Cardiac septum (tissue), 1 donor: Measurements from ENCODE around the gene NUP93. TPM values are rescaled to one million over a fixed set of nuclear protein-coding genes. Genes with fewer than 3 reads are reported as not detected.

Experiments
- DNase-seq: peaks from one replicate; pipeline ENCODE4 v3.0.0-alpha.2; 2020; ENCODE audit warnings: low spot score
- intact Hi-C: fragments of 100-400 bp; cut with DNase I; formaldehyde crosslinking; loops from one replicate; pipeline ENCODE4 v1.14.0; 2022
- long read RNA-seq: library from polyadenylated mRNA; unstranded; transcript quantifications from one replicate; pipeline ENCODE4 v2.0.0, GENCODE V29; 2021
- total RNA-seq: library from RNA; stranded (reverse); fragmentation: NEBNext Ultra II Directional; extraction: Animal tissue kit (Norgen Biotek cat#: 25700); gene quantifications from one replicate; pipeline ENCODE4 v1.2.1, GENCODE V29; 2021
- donor health status: DM: no; HTN: no; CAD: no.

NUP93 gene
- 33.4 TPM for total RNA-seq
- long read RNA-seq, transcript NUP93-201 (22 exons, 2,741 nt): major isoform, 34 of 50 reads
- long read RNA-seq, partial matches to known transcripts: 11 of 50 reads
- long read RNA-seq, other reads (novel, unspliced or antisense): 4 of 50 reads

DNA sequence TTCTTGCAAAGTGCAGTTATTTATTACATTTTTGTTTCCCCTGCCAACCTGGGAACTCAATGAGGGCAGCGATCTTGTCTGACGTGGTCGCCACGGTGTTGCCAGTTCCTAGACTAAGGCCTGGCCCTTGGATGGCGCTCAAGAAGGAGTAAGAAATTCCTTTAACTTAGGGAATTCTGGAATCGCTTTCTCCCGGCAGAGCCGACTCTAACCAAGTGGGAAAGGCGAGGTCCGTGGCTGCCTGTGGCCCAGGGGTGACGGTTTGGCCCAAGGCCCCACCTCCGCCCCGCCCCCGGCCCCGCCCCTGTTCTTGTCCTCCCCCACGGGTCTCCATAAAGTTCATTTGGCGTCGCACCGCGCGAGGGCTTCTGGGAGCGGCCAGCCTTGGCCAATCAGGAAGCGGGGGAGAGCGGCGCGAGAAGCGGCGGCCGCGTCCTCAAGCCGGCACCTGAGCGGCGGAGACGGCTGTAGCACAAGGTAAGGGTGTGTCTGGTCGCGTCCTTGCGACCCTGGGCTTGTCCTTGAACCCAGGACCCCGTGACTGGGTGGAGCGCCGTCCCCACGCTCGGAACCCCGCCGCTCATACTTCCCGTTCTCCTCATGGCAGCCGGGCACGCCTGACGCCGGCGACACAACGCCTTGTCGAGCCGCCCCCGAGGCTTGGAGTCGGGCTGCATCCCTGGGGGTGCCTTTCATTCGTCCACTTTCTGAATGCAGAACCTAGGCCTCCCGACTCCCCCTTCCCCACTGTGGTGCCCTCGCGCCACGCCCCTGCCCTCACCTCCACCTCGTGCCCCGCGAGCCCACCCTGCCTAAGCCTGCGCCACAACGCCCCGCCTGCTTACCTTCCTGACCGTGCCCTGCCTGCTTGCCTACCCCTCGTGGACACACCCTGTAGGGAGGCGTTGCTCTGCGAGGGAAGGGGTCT, at the start of gene NUP93:
TSS of gene NUP93 (plus strand) at position 395 of the 928 bp plus-strand sequence. CDS start 18,119 bp downstream, outside the sequence.
- peak; percentile 96 for DNase-seq
- intact Hi-C loops: no loop called here

DNA sequence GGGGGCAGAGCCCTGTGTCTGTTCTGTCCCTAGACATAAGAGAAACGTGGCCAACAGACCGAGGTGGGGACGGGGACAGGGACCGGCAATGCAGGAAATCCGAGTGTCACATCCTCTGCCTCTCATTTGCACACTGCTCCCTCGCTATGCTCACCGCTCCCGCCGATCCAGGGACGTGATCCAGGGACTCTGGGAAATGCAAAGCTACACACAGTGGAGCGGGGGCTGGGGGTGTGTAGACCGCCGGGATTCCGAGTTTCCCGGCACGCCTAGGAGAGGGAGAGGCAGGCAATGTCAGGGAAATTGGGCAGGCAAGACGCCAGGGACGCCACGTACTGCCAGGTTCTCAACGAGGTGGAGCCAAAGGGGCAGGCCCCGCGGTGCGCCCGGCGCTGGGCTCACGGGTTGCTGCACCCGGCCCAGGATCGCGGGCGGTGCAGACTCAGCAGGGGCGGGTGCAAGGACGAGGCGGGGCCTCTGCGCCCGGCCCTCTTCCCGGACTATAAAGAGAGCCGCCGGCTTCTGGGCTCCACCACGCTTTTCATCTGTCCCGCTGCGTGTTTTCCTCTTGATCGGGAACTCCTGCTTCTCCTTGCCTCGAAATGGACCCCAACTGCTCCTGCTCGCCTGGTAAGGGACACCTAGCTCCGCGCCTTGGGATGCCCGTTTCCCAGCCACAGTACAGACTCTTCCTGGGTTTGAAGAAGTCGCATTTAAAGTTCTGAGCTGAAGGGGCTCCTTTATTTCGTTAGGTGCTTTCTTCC, 47.8 kb upstream of the NUP93 start, which contains the start of gene MT1X:
TSS of gene MT1X (plus strand) at position 532 of the 764 bp plus-strand sequence. CDS start at position 603, 71 bp downstream.
- peak; percentile 95 for DNase-seq
- intact Hi-C loops: loop anchor here (2.0 kb wide), 1 partner anchor 73 kb away; the partner anchor contains the start of gene MT2A

DNA sequence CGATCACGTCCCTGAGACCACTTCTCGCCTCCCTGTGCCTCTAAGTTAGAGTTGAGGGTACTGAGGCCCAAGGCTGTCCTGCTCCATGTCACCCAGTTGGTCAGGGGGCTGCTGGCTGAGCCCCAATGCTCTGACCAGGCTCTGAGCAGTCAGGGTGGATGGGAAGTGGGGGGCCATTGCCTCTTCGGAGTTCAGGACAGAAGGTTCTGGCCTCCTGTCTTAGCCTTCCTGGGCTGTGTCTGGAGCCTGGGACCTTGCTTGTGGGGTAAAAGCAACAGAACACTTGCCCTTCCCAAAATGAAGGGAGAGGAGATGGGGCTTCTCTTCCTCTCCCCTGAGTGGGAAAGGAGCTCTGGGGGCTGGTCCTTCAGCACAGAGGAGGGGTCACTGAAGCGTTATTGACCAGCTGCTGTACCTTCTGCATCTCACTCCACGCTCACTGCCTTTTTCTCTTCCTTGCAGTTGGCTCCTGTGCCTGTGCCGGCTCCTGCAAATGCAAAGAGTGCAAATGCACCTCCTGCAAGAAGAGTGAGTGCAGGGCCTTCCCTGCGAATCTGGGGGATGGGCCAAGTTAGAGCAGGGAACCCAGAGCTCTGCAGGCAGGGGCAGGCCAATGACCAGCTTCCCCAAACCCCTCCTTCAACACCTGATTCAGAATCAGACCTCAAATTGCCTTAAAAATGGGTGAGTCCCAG, 47.1 kb upstream of the NUP93 start:
- DNase-seq: no peak
- intact Hi-C loops: loop anchor here (2.0 kb wide), 1 partner anchor 74 kb away; the partner anchor contains the start of gene MT2A

DNA sequence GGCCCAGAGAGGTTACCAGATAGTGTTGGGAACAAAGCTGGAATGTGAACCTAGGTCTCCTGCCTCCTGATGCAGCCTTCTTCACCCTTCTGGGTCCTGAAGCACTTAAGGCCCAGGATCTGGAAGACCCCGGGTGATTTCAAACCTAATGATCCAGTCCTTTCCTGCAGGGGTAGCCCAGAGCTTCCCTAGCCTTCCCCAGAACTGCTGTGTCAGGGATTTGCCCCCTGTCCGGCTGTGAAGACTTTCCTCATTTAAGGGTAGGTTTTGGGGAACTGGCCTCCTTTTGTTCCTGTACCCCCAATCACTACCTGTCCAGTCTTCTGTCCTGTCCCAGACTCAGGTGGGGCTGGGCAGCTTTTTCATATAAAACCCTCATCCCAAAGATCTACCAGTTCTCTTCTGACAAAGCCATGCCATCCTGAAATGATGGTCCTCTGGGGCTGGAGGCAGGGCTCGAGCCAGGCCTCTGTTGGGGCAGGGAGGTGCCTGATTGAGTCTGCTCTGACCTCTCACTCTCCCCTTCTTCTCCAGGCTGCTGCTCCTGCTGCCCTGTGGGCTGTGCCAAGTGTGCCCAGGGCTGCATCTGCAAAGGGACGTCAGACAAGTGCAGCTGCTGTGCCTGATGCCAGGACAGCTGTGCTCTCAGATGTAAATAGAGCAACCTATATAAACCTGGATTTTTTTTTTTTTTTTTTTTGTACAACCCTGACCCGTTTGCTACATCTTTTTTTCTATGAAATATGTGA, 46.3 kb upstream of the NUP93 start:
- no peak for DNase-seq
- intact Hi-C loops: loop anchor here (2.0 kb wide), 1 partner anchor 75 kb away; the partner anchor contains the start of gene MT2A

DNA sequence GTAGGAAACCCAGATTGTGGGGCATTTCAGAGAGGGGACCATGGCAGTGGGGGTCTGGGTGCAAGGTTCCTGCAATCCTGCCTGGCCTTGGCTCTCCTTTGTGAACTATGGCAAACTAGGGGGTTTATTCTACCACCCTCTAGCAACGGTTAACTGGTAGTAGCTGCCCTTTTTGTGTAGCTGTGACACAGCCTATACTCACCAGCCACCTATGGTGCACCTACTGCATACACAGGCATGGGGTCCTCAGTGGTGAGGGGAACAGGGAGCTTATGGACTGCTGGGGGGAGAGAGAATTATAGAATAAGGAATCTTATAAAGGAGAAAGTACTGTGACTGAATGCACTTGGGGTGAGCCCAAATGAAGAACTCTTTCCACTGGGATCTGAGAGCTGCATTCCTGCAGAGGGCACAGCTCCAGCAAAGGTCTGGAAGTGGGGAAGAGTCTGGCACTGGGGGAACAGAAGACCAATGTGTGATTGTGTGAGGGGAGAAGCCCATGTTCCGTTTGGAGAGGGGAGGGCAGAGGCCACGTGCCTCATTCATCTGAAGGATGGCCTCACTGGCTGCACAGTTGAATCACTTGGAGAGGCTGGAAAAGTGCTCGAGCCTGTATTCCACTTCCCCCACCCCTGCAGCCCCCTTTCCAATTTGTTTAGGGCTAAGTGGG, 45.5 kb upstream of the NUP93 start:
- DNase-seq: no peak
- intact Hi-C loops: no loop called here

DNA sequence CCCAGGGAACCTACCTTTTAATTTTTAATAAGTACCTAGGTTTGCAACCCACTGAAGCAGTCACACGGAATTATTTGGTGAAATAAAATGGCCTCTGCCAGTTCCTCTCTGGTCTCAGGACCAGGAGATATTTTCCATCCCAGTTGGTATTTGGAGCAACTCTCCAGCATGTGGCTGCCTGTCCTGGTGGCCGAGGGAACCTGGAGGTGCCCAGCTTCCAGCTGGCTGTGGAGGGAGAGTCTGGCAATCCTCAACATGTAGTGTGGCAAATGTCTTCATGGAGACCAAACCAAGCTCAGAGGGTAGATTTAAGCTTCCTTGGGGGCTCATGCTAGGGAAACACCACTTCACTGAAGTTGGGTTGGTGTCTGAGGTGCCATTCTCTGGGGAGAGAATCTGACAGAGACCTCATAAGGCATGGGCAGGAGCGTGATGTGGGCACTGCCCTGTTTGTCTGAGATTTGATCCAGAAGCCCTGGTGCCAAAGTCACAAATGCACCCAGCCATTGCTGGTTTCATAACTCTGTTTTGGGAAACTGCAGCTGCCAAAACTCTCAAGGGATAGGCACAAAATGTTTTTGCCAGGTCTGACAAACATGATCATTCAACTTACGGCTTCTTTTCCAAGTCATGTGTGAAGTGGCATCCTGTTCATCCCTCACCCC, 44.9 kb upstream of the NUP93 start:
- no peak for DNase-seq
- intact Hi-C loops: no loop called here

DNA sequence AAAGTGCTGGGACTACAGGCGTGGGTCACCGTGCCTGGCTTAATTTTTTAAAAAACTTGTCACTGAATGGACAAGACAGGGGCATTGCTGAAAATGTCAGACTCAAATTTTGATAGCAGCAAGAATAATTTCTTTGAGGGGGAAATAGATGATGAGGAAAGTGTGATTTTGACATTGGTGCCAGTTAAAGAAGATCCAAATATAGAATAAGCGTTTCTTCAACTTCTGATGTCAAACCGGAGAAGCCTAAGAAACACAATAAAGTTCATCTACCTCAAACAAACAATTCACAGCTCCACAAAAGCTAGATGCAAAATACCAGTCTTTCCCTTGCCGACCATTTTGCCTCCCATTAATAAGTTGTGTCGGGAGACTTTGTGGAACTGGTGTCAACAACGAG, 43.2 kb upstream of the NUP93 start:
- intact Hi-C loops: no loop called here
- DNase-seq: no peak

DNA sequence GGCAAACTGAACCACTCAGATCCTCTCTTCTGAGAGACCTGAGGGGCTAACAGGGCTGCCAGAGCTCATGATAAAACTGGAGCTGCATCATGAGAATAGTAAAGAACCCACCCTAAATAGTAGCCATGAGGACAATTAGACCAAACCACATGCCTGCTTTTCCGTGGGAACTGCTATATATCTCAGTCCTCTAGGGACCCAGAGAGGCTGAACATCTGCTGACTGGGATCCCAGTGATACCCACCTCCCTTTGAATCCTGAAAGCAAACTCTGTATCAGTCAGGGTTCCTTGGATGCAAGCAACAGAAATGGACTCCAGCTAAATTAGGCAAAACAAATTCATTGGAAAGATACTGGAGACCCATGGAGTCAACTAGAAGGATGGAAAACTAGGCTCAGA, 41.2 kb upstream of the NUP93 start:
- no peak for DNase-seq
- intact Hi-C loops: no loop called here

DNA sequence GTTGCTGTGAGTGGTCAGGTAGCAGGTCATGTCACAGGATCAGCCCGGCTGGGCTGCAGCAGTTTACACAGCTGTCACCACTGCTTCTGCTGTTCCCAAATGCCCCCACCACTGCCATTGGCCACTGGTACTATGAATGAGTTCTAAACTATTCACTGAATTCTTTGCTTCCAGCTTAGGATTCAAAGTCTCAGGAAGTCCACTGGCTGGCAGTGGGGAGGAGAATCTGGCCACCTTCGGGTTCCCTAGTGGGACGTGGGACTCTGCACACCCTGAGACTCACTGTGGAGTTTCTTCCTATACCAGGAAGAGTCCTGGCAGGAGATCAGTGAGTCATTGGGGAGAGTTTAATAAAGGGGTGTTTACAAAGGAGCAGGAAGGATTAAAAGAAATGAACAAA, 40.8 kb upstream of the NUP93 start:
- intact Hi-C loops: no loop called here
- DNase-seq: no peak

- no peak for DNase-seq
These were observed 39.4 kb upstream of the NUP93 start for GRCh38 chr16:56690420-56691122.

DNA sequence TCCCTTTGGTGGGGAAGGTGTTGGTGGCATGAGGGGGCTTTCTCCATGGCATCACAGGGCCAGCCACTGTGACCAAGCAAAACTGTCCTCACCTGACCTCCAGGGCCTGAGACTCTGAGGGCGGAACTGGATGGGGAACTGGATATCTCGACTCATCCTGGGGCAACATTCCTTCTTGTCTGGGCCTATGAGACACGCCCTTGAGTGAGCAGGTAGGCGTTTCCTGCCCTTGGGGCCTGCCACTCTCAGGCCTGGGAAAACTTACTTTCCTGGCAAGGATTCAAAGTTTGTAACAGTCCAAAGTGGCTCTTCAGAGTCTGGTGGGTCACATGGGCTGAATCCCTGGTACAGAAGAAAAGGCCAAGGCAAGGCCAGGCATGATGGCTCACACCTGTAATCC, 38.0 kb upstream of the NUP93 start:
- intact Hi-C loops: no loop called here
- DNase-seq: no peak

More at GRCh38 chr16:56690420-56691122, 39.4 kb upstream of the NUP93 start:
- intact Hi-C loops: no loop called here

DNA sequence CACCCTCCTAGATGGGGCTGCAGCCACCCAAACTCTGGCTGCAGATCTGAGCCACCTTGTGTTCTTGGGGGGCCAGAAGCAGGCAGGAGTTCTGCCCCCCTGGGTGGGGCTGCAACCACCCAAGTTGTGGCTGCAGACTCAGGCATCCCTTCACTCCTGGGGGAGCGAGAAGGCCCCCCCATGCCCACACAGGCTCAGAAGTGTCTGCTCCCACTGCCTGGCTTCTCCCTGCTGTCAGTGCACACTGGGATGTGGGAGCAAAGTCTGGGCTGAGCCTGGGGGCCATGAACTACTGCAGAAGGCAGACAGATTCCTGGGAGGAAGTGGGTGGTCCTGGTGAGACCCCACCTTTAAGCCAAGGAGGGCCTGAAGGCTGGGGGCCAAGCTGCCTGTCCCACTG, 34.7 kb upstream of the NUP93 start:
- intact Hi-C loops: no loop called here

GRCh38 chr16:56697456-56698155, 32.3 kb upstream of the NUP93 start:
- intact Hi-C loops: no loop called here
- DNase-seq: no peak

More for the DNA sequence above, 34.7 kb upstream of the NUP93 start:
- no peak for DNase-seq

DNA sequence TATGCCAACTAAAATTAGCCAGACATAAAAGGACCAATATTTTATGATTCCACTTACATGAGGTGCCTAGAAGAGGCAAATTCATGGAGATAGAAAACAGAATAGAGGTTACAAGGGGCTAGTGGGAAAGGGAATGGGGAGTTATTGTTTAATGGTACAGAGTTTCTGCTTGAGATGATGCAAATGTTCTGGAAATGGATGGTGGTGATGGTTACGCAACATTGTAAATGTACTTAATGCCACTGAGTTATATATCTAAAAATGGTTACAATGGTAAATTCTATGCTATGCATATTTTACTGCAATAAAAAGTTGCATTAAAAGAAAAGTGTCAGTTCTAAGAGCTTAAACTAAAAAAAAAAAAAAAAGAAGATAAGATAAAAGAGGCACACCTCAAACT, 29.7 kb upstream of the NUP93 start:
- DNase-seq: no peak
- intact Hi-C loops: loop anchor here (5.0 kb wide), 1 partner anchor 123 kb away; no protein-coding TSS in a partner anchor

- no peak for DNase-seq
- intact Hi-C loops: loop anchor here (1.0 to 5.0 kb wide), 2 partner anchors 97 to 123 kb away; no protein-coding TSS in a partner anchor
These were observed 29.3 kb upstream of the NUP93 start for GRCh38 chr16:56700631-56701030.

- intact Hi-C loops: loop anchor here (1.0 to 5.0 kb wide), 2 partner anchors 98 to 124 kb away; no protein-coding TSS in a partner anchor
- no peak for DNase-seq
These were observed 28.4 kb upstream of the NUP93 start for GRCh38 chr16:56701534-56701933.
